ENCODE results near the gene HPCAL1. TPM values are rescaled to one million over a fixed set of nuclear protein-coding genes. Genes with fewer than 3 reads are reported as not detected.
"Not testable (repeated sequence)": the region's sequence is repeated elsewhere in the genome, so short reads cannot be mapped to it uniquely, and the experiment has no call there.

Gene HPCAL1
- total RNA-seq, 1 experiment from 2014 or later, result 5.0 TPM

GRCh38 chr2:10452956-10453904 is 150.5 kb downstream of the HPCAL1 start:
- DNase-seq, result no peak
- Histone ChIP-seq H3K9me3 (ENCODE audit: low read length) (no peaks in the 10 kb centered on the region), H3K4me2 (ENCODE audit: low read depth, low read length, poor library complexity, severe bottlenecking) (no peak overlapping the region), H3K79me2 (ENCODE audit: low read length) (no peaks in the 10 kb centered on the region), H3K27ac (ENCODE audit: low read length) (no peak overlapping the region), H3K4me3 (ENCODE audit: low read length) (no peak overlapping the region), H3K9ac (ENCODE audit: low read length) (no peak overlapping the region), H3K36me3 (ENCODE audit: insufficient read depth, low read length) (no peaks in the 10 kb centered on the region), H3K27me3 (ENCODE audit: low read length) (no peaks in the 10 kb centered on the region), H4K20me1 (ENCODE audit: insufficient read depth, low read depth, low read length) (no peaks in the 10 kb centered on the region), H3K4me1 (ENCODE audit: low read length) (peaks cover 11% of the 10 kb centered on the region), H3K9me2 (replicated peaks; ENCODE audit: insufficient read depth, low read length) (no peaks in the 10 kb centered on the region), H2AFZ (ENCODE audit: low read length) (no peak overlapping the region)

- Histone ChIP-seq H3K27ac (ENCODE audit: low read length) (no peak overlapping the region), H3K4me3 (ENCODE audit: low read length) (no peak overlapping the region), H3K27me3 (ENCODE audit: low read length) (no peaks in the 10 kb centered on the region), H3K9me3 (ENCODE audit: low read length) (no peaks in the 10 kb centered on the region), H3K4me2 (ENCODE audit: low read depth, low read length, poor library complexity, severe bottlenecking) (no peak overlapping the region), H3K9ac (ENCODE audit: low read length) (no peak overlapping the region), H3K9me2 (replicated peaks; ENCODE audit: insufficient read depth, low read length) (no peaks in the 10 kb centered on the region), H3K36me3 (ENCODE audit: insufficient read depth, low read length) (no peaks in the 10 kb centered on the region), H2AFZ (ENCODE audit: low read length) (no peak overlapping the region), H3K4me1 (ENCODE audit: low read length) (peaks cover 8% of the 10 kb centered on the region), H3K79me2 (ENCODE audit: low read length) (no peaks in the 10 kb centered on the region), H4K20me1 (ENCODE audit: insufficient read depth, low read depth, low read length) (no peaks in the 10 kb centered on the region)
- DNase-seq, result no peak
Measured at GRCh38 chr2:10453905-10454298, 151.2 kb downstream of the HPCAL1 start.

GRCh38 chr2:10454505-10454904 is 151.8 kb downstream of the HPCAL1 start:
- no peak for DNase-seq
- H4K20me1 ChIP-seq (ENCODE audit: insufficient read depth, low read depth, low read length), result no peaks in the 10 kb centered on the region

GRCh38 chr2:10457195-10457594 is 154.5 kb downstream of the HPCAL1 start:
- not testable (repeated sequence) for H4K20me1 ChIP-seq (ENCODE audit: insufficient read depth, low read depth, low read length); H3K27me3 ChIP-seq (ENCODE audit: low read length); H3K4me2 ChIP-seq (ENCODE audit: low read depth, low read length, poor library complexity, severe bottlenecking); DNase-seq; H3K9me2 ChIP-seq (replicated peaks; ENCODE audit: insufficient read depth, low read length); H3K36me3 ChIP-seq (ENCODE audit: insufficient read depth, low read length); H3K9ac ChIP-seq (ENCODE audit: low read length); H2AFZ ChIP-seq (ENCODE audit: low read length); H3K4me1 ChIP-seq (ENCODE audit: low read length); H3K79me2 ChIP-seq (ENCODE audit: low read length); H3K4me3 ChIP-seq (ENCODE audit: low read length); H3K27ac ChIP-seq (ENCODE audit: low read length); H3K9me3 ChIP-seq (ENCODE audit: low read length)

More at GRCh38 chr2:10454505-10454904, 151.8 kb downstream of the HPCAL1 start:
- no peak overlapping the region for H3K27ac ChIP-seq (ENCODE audit: low read length)
- H3K4me2 ChIP-seq (ENCODE audit: low read depth, low read length, poor library complexity, severe bottlenecking), result no peak overlapping the region
- no peak overlapping the region for H3K9ac ChIP-seq (ENCODE audit: low read length)
- no peaks in the 10 kb centered on the region for H3K27me3 ChIP-seq (ENCODE audit: low read length)
- no peak overlapping the region for H2AFZ ChIP-seq (ENCODE audit: low read length)
- no peak overlapping the region for H3K4me3 ChIP-seq (ENCODE audit: low read length)
- H3K9me2 ChIP-seq (replicated peaks; ENCODE audit: insufficient read depth, low read length), result no peaks in the 10 kb centered on the region
- no peaks in the 10 kb centered on the region for H3K79me2 ChIP-seq (ENCODE audit: low read length)
- H3K9me3 ChIP-seq (ENCODE audit: low read length), result no peaks in the 10 kb centered on the region
- peaks cover 1% of the 10 kb centered on the region for H3K4me1 ChIP-seq (ENCODE audit: low read length)
- no peaks in the 10 kb centered on the region for H3K36me3 ChIP-seq (ENCODE audit: insufficient read depth, low read length)

- Histone ChIP-seq H3K27me3 (ENCODE audit: low read length) (no peaks in the 10 kb centered on the region), H3K27ac (ENCODE audit: low read length) (no peak overlapping the region), H3K4me2 (ENCODE audit: low read depth, low read length, poor library complexity, severe bottlenecking) (no peak overlapping the region), H3K4me3 (ENCODE audit: low read length) (no peak overlapping the region), H3K9ac (ENCODE audit: low read length) (no peak overlapping the region), H3K79me2 (ENCODE audit: low read length) (no peaks in the 10 kb centered on the region), H2AFZ (ENCODE audit: low read length) (no peak overlapping the region), H4K20me1 (ENCODE audit: insufficient read depth, low read depth, low read length) (no peaks in the 10 kb centered on the region), H3K4me1 (ENCODE audit: low read length) (no peaks in the 10 kb centered on the region), H3K9me2 (replicated peaks; ENCODE audit: insufficient read depth, low read length) (no peaks in the 10 kb centered on the region), H3K36me3 (ENCODE audit: insufficient read depth, low read length) (no peaks in the 10 kb centered on the region), H3K9me3 (ENCODE audit: low read length) (no peaks in the 10 kb centered on the region)
- DNase-seq, result no peak
Measured at GRCh38 chr2:10457846-10458598, 155.3 kb downstream of the HPCAL1 start.

GRCh38 chr2:10460366-10460796 is 157.7 kb downstream of the HPCAL1 start:
- no peaks in the 10 kb centered on the region for H3K9me2 ChIP-seq (replicated peaks; ENCODE audit: insufficient read depth, low read length)
- H3K27ac ChIP-seq (ENCODE audit: low read length), result no peak overlapping the region
- H3K4me1 ChIP-seq (ENCODE audit: low read length), result no peaks in the 10 kb centered on the region
- H3K9ac ChIP-seq (ENCODE audit: low read length), result no peak overlapping the region
- no peak overlapping the region for H3K4me3 ChIP-seq (ENCODE audit: low read length)
- no peak for DNase-seq
- H3K79me2 ChIP-seq (ENCODE audit: low read length), result no peaks in the 10 kb centered on the region
- no peak overlapping the region for H2AFZ ChIP-seq (ENCODE audit: low read length)
- H4K20me1 ChIP-seq (ENCODE audit: insufficient read depth, low read depth, low read length), result no peaks in the 10 kb centered on the region
- no peaks in the 10 kb centered on the region for H3K36me3 ChIP-seq (ENCODE audit: insufficient read depth, low read length)
- no peaks in the 10 kb centered on the region for H3K9me3 ChIP-seq (ENCODE audit: low read length)
- no peak overlapping the region for H3K4me2 ChIP-seq (ENCODE audit: low read depth, low read length, poor library complexity, severe bottlenecking)
- no peaks in the 10 kb centered on the region for H3K27me3 ChIP-seq (ENCODE audit: low read length)

- Histone ChIP-seq H2AFZ (ENCODE audit: low read length) (no peak overlapping the region), H3K36me3 (ENCODE audit: insufficient read depth, low read length) (no peaks in the 10 kb centered on the region), H3K4me2 (ENCODE audit: low read depth, low read length, poor library complexity, severe bottlenecking) (no peak overlapping the region), H3K9me3 (ENCODE audit: low read length) (no peaks in the 10 kb centered on the region), H3K4me1 (ENCODE audit: low read length) (no peaks in the 10 kb centered on the region), H3K9me2 (replicated peaks; ENCODE audit: insufficient read depth, low read length) (no peaks in the 10 kb centered on the region), H3K79me2 (ENCODE audit: low read length) (no peaks in the 10 kb centered on the region), H3K9ac (ENCODE audit: low read length) (no peak overlapping the region), H3K4me3 (ENCODE audit: low read length) (no peak overlapping the region), H3K27ac (ENCODE audit: low read length) (no peak overlapping the region), H4K20me1 (ENCODE audit: insufficient read depth, low read depth, low read length) (no peaks in the 10 kb centered on the region), H3K27me3 (ENCODE audit: low read length) (no peaks in the 10 kb centered on the region)
- no peak for DNase-seq
Measured at GRCh38 chr2:10462178-10463083, 159.7 kb downstream of the HPCAL1 start.
